Stimulated activated naive CD4-positive, alpha-beta T cell (primary cell): Measurements from ENCODE around the gene SLC22A12.
"Not testable (repeated sequence)": the region's sequence is repeated elsewhere in the genome, so short reads cannot be mapped to it uniquely, and the experiment has no call there.

Experiments used
- DNase-seq, 6 experiments: peaks; one replicate each; lab custom pipeline; 2025; lab: John Stamatoyannopoulos, UW

Gene SLC22A12

GRCh38 chr11:64590763-64591221 lies at the start of gene SLC22A12:
TSS of gene SLC22A12 (plus strand) at chr11:64591220. CDS start at chr11:64591557, 337 bp downstream.
- DNase-seq: no peak

- no peak for DNase-seq
These were observed 48.6 kb upstream of the SLC22A12 start for GRCh38 chr11:64542172-64543125.

- no peak for DNase-seq
These were observed 47.2 kb upstream of the SLC22A12 start for GRCh38 chr11:64543818-64544217.

- DNase-seq: no peak
These were observed 46.3 kb upstream of the SLC22A12 start for GRCh38 chr11:64544616-64545296.

GRCh38 chr11:64545619-64546018 lies 45.4 kb upstream of the SLC22A12 start:
- DNase-seq: no peak

GRCh38 chr11:64546176-64546575 lies 44.8 kb upstream of the SLC22A12 start:
- no peak for DNase-seq

GRCh38 chr11:64546600-64546999 lies 44.4 kb upstream of the SLC22A12 start:
- no peak for DNase-seq

- DNase-seq: no peak
These were observed 41.1 kb upstream of the SLC22A12 start for GRCh38 chr11:64549969-64550368.

- peak in 5 of 6 experiments; percentile 15 to 56 (median 36) for DNase-seq
These were observed 37.3 kb upstream of the SLC22A12 start for GRCh38 chr11:64553554-64554201.

- no peak for DNase-seq
These were observed 34.8 kb upstream of the SLC22A12 start for GRCh38 chr11:64556044-64556720.

- no peak for DNase-seq
These were observed 34.2 kb upstream of the SLC22A12 start for GRCh38 chr11:64556721-64557250.

GRCh38 chr11:64558065-64558745 lies 32.8 kb upstream of the SLC22A12 start:
- DNase-seq: no peak

- DNase-seq: no peak
These were observed 32.2 kb upstream of the SLC22A12 start for GRCh38 chr11:64558869-64559268.

- no peak for DNase-seq
These were observed 31.5 kb upstream of the SLC22A12 start for GRCh38 chr11:64559351-64560138.

- DNase-seq: no peak
These were observed 30.8 kb upstream of the SLC22A12 start for GRCh38 chr11:64560139-64560771.

- no peak for DNase-seq
These were observed 30.1 kb upstream of the SLC22A12 start for GRCh38 chr11:64560941-64561340.

- not testable (repeated sequence) for DNase-seq
These were observed 29.6 kb upstream of the SLC22A12 start for GRCh38 chr11:64561429-64561828.

- DNase-seq: no peak
These were observed 28.9 kb upstream of the SLC22A12 start for GRCh38 chr11:64561984-64562722.
